ENCODE measurements around the gene RRN3.
"Not testable (repeated sequence)": the region's sequence is repeated elsewhere in the genome, so short reads cannot be mapped to it uniquely, and the experiment has no call there.

RRN3 gene

GRCh38 chr16:15134752-15135482 is 40.8 kb upstream of the RRN3 start:
- not testable (repeated sequence) for H3K27me3 ChIP-seq (replicated peaks; ENCODE audit: control insufficient read depth, insufficient read depth, low read length, poor library complexity, severe bottlenecking); H3K9me3 ChIP-seq (ENCODE audit: control insufficient read depth, low read length); H3K4me3 ChIP-seq (ENCODE audit: insufficient read depth, low read depth, low read length, poor library complexity, severe bottlenecking); DNase-seq; H3K27ac ChIP-seq (ENCODE audit: insufficient read depth, low read length, poor library complexity, severe bottlenecking); H3K36me3 ChIP-seq (ENCODE audit: control insufficient read depth, insufficient read depth, low read length); H3K4me1 ChIP-seq (ENCODE audit: control insufficient read depth, insufficient read depth, low read length, poor library complexity, severe bottlenecking)

- not testable (repeated sequence) for H3K9me3 ChIP-seq (ENCODE audit: control insufficient read depth, low read length); H3K36me3 ChIP-seq (ENCODE audit: control insufficient read depth, insufficient read depth, low read length); H3K4me3 ChIP-seq (ENCODE audit: insufficient read depth, low read depth, low read length, poor library complexity, severe bottlenecking); H3K4me1 ChIP-seq (ENCODE audit: control insufficient read depth, insufficient read depth, low read length, poor library complexity, severe bottlenecking); H3K27ac ChIP-seq (ENCODE audit: insufficient read depth, low read length, poor library complexity, severe bottlenecking); DNase-seq; H3K27me3 ChIP-seq (replicated peaks; ENCODE audit: control insufficient read depth, insufficient read depth, low read length, poor library complexity, severe bottlenecking)
Measured at GRCh38 chr16:15133554-15133953, 39.5 kb upstream of the RRN3 start.

DNA sequence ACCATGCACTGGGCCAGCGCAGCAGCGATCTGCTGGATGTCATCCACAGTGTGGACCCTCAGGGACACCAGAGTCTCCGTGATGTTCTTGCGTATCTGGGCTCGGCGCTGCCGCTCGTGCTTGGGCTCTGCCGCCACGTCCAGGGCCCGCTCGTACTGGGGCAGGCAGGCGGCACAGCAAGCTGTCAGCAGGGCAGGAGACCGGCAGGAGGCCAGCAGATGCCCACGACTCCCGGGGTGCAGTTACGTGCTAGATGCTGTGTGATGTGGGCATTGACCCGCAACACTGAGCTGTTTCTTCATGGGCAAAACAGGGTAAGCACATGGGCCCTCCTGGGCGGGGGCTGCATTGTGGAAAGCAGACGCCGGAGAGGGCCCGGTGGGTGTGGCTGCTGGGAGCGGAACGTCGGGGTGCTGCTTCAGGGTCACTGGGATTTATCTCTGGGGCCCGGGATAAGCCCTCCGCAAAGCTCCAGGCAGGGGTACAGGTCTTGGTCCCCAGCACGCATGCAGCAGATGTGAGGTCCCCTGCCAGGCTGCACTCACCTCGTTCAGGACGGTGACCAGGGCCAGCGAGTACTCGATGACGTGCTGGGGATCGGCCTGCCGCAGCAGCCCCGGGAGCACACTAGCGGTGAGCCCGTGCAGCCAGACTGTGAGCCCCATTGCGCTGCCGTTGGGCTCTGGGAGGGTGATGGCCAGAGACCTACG is 38.8 kb upstream of the RRN3 start:
- not testable (repeated sequence) for DNase-seq; H3K36me3 ChIP-seq (ENCODE audit: control insufficient read depth, insufficient read depth, low read length); H3K27ac ChIP-seq (ENCODE audit: insufficient read depth, low read length, poor library complexity, severe bottlenecking)

DNA sequence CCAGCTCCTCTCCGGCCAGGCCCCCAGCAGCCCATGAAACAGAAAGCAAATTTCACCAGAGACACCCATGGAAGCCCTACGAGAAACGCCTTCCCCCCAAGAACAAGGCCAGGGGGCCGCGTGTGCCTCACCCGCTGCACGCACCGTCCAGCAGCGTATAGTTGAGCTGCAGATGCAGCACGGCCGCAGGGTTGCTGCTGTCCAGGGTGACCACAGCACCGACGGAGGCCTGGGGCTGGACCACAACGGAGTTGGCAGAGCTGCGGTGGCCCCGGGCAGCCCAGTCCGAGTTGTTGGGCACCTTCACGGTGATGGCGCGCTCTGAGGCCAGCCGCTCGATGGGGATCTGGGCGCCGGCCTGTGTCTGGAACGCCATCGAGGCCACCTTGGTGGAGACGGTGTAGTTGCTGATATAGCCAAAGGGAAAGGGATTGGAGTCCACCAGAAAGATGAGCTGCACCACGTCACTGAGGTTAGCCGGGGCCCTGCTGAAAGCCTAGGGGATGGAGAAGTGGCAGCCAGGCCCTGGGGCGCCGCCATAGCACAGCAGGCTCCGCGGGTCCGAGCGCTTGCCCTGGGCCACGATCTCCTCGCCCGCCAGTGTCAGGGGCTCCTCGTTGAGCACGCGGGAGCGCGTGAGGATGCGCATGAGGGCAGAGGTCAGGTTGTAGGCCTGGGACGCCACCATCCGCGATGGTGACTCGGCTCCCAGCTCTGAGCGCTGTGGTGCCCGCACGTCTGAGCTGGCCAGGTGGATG is 37.0 kb upstream of the RRN3 start:
- not testable (repeated sequence) for H3K4me1 ChIP-seq (ENCODE audit: control insufficient read depth, insufficient read depth, low read length, poor library complexity, severe bottlenecking); H3K27ac ChIP-seq (ENCODE audit: insufficient read depth, low read length, poor library complexity, severe bottlenecking); H3K27me3 ChIP-seq (replicated peaks; ENCODE audit: control insufficient read depth, insufficient read depth, low read length, poor library complexity, severe bottlenecking); H3K9me3 ChIP-seq (ENCODE audit: control insufficient read depth, low read length); H3K36me3 ChIP-seq (ENCODE audit: control insufficient read depth, insufficient read depth, low read length); DNase-seq; H3K4me3 ChIP-seq (ENCODE audit: insufficient read depth, low read depth, low read length, poor library complexity, severe bottlenecking)

More for the DNA sequence above, 38.8 kb upstream of the RRN3 start:
- not testable (repeated sequence) for H3K9me3 ChIP-seq (ENCODE audit: control insufficient read depth, low read length); H3K4me3 ChIP-seq (ENCODE audit: insufficient read depth, low read depth, low read length, poor library complexity, severe bottlenecking); H3K27me3 ChIP-seq (replicated peaks; ENCODE audit: control insufficient read depth, insufficient read depth, low read length, poor library complexity, severe bottlenecking); H3K4me1 ChIP-seq (ENCODE audit: control insufficient read depth, insufficient read depth, low read length, poor library complexity, severe bottlenecking)

- not testable (repeated sequence) for H3K36me3 ChIP-seq (ENCODE audit: control insufficient read depth, insufficient read depth, low read length); H3K27me3 ChIP-seq (replicated peaks; ENCODE audit: control insufficient read depth, insufficient read depth, low read length, poor library complexity, severe bottlenecking); H3K4me3 ChIP-seq (ENCODE audit: insufficient read depth, low read depth, low read length, poor library complexity, severe bottlenecking); H3K9me3 ChIP-seq (ENCODE audit: control insufficient read depth, low read length); H3K27ac ChIP-seq (ENCODE audit: insufficient read depth, low read length, poor library complexity, severe bottlenecking); DNase-seq; H3K4me1 ChIP-seq (ENCODE audit: control insufficient read depth, insufficient read depth, low read length, poor library complexity, severe bottlenecking)
Measured at GRCh38 chr16:15130256-15130932, 36.3 kb upstream of the RRN3 start.

- not testable (repeated sequence) for H3K36me3 ChIP-seq (ENCODE audit: control insufficient read depth, insufficient read depth, low read length); H3K4me3 ChIP-seq (ENCODE audit: insufficient read depth, low read depth, low read length, poor library complexity, severe bottlenecking); H3K27ac ChIP-seq (ENCODE audit: insufficient read depth, low read length, poor library complexity, severe bottlenecking); DNase-seq; H3K4me1 ChIP-seq (ENCODE audit: control insufficient read depth, insufficient read depth, low read length, poor library complexity, severe bottlenecking); H3K27me3 ChIP-seq (replicated peaks; ENCODE audit: control insufficient read depth, insufficient read depth, low read length, poor library complexity, severe bottlenecking); H3K9me3 ChIP-seq (ENCODE audit: control insufficient read depth, low read length)
Measured at GRCh38 chr16:15127641-15128425, 33.8 kb upstream of the RRN3 start.

DNA sequence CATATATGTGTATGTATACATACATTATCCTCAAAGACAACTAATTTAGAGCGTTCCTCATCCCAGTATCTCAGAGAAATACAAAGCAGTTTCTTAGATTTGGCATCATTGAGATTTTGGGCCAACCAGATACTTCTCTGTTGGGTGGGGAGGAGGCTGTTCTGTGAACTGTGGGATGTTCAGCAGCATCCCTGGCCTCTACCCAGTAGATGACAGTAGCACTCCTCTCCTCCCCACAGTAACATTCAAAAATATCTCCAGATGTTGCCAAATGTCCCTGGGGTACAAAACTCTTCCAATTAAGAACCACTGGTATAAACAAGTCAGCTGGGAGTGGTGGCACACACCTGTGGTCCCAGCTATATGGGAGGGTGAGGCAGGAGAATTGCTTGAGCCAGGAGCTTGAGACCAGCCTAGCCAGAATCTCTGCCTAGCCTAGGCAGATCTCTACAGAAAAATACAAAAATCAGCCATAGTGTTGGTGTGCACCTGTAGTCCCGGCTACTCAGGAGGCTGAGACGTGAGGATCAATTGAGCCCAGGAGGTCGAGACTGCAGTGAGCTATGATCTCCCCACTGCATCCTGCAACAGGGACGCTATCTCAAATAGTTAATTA is 6.4 kb upstream of the RRN3 start:
- not testable (repeated sequence) for H3K4me1 ChIP-seq (ENCODE audit: control insufficient read depth, insufficient read depth, low read length, poor library complexity, severe bottlenecking); H3K27me3 ChIP-seq (replicated peaks; ENCODE audit: control insufficient read depth, insufficient read depth, low read length, poor library complexity, severe bottlenecking); H3K36me3 ChIP-seq (ENCODE audit: control insufficient read depth, insufficient read depth, low read length); DNase-seq; H3K27ac ChIP-seq (ENCODE audit: insufficient read depth, low read length, poor library complexity, severe bottlenecking); H3K4me3 ChIP-seq (ENCODE audit: insufficient read depth, low read depth, low read length, poor library complexity, severe bottlenecking); H3K9me3 ChIP-seq (ENCODE audit: control insufficient read depth, low read length)

- not testable (repeated sequence) for H3K4me3 ChIP-seq (ENCODE audit: insufficient read depth, low read depth, low read length, poor library complexity, severe bottlenecking); DNase-seq; H3K4me1 ChIP-seq (ENCODE audit: control insufficient read depth, insufficient read depth, low read length, poor library complexity, severe bottlenecking); H3K9me3 ChIP-seq (ENCODE audit: control insufficient read depth, low read length); H3K36me3 ChIP-seq (ENCODE audit: control insufficient read depth, insufficient read depth, low read length); H3K27ac ChIP-seq (ENCODE audit: insufficient read depth, low read length, poor library complexity, severe bottlenecking); H3K27me3 ChIP-seq (replicated peaks; ENCODE audit: control insufficient read depth, insufficient read depth, low read length, poor library complexity, severe bottlenecking)
Measured at GRCh38 chr16:15099366-15099909, 5.4 kb upstream of the RRN3 start.

GRCh38 chr16:15096583-15096972 is 2.5 kb upstream of the RRN3 start:
- H3K27ac ChIP-seq (ENCODE audit: insufficient read depth, low read length, poor library complexity, severe bottlenecking); H3K36me3 ChIP-seq (ENCODE audit: control insufficient read depth, insufficient read depth, low read length); H3K9me3 ChIP-seq (ENCODE audit: control insufficient read depth, low read length); H3K27me3 ChIP-seq (replicated peaks; ENCODE audit: control insufficient read depth, insufficient read depth, low read length, poor library complexity, severe bottlenecking); H3K4me1 ChIP-seq (ENCODE audit: control insufficient read depth, insufficient read depth, low read length, poor library complexity, severe bottlenecking); DNase-seq; H3K4me3 ChIP-seq (ENCODE audit: insufficient read depth, low read depth, low read length, poor library complexity, severe bottlenecking): not testable (repeated sequence)

All from effector memory CD4-positive, alpha-beta T cell (primary cell).